GM19238 (cell line): ENCODE results near the gene DGUOK.

Experiments used
- DNase-seq: peaks from one replicate; pipeline ENCODE4 v3.0.0; 2011; ENCODE audit warnings: low spot score; ENCODE audit not compliant: insufficient read length

DGUOK gene

GRCh38 chr2:73997813-73998212 lies 71.1 kb downstream of the DGUOK start:
- no peak for DNase-seq

- DNase-seq = no peak
These were observed 71.8 kb downstream of the DGUOK start for GRCh38 chr2:73998451-73998850.

GRCh38 chr2:73998933-73999332 lies 72.3 kb downstream of the DGUOK start:
- no peak for DNase-seq

- no peak for DNase-seq
These were observed 73.4 kb downstream of the DGUOK start for GRCh38 chr2:73999881-74000597.

GRCh38 chr2:74000666-74001065 lies 74.0 kb downstream of the DGUOK start:
- no peak for DNase-seq

GRCh38 chr2:74001121-74001520 lies 74.4 kb downstream of the DGUOK start:
- DNase-seq = no peak

- no peak for DNase-seq
These were observed 75.3 kb downstream of the DGUOK start for GRCh38 chr2:74001781-74002504.

GRCh38 chr2:74002505-74003421 lies 76.1 kb downstream of the DGUOK start:
- DNase-seq = peak; percentile 88

GRCh38 chr2:74003494-74004211 lies 77.0 kb downstream of the DGUOK start:
- no peak for DNase-seq

GRCh38 chr2:74004212-74005182 lies 77.8 kb downstream of the DGUOK start:
- no peak for DNase-seq

GRCh38 chr2:74005786-74006185 lies 79.1 kb downstream of the DGUOK start:
- no peak for DNase-seq

GRCh38 chr2:74006459-74006858 lies 79.8 kb downstream of the DGUOK start:
- no peak for DNase-seq

- DNase-seq = no peak
These were observed 80.4 kb downstream of the DGUOK start for GRCh38 chr2:74007121-74007520.

GRCh38 chr2:74007711-74008110 lies 81.0 kb downstream of the DGUOK start:
- DNase-seq = no peak
